Measurements from ENCODE around the gene TMEM236.

GRCh38 chr10:17708821-17709220 is 43.2 kb upstream of the TMEM236 start:
- no peak for TF ChIP-seq JUN (IDR thresholded peaks at IDR 0.05; ENCODE audit: borderline replicate concordance, insufficient read depth, insufficient read length, low read depth)
- TF ChIP-seq, protein P1, sequence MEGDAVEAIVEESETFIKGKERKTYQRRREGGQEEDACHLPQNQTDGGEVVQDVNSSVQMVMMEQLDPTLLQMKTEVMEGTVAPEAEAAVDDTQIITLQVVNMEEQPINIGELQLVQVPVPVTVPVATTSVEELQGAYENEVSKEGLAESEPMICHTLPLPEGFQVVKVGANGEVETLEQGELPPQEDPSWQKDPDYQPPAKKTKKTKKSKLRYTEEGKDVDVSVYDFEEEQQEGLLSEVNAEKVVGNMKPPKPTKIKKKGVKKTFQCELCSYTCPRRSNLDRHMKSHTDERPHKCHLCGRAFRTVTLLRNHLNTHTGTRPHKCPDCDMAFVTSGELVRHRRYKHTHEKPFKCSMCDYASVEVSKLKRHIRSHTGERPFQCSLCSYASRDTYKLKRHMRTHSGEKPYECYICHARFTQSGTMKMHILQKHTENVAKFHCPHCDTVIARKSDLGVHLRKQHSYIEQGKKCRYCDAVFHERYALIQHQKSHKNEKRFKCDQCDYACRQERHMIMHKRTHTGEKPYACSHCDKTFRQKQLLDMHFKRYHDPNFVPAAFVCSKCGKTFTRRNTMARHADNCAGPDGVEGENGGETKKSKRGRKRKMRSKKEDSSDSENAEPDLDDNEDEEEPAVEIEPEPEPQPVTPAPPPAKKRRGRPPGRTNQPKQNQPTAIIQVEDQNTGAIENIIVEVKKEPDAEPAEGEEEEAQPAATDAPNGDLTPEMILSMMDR (IDR thresholded peaks at IDR 0.05; ENCODE audit: extremely low read depth in 1 of 2, insufficient read depth in 1 of 2, low read depth in 1 of 2, low read length in 2 of 2) = no peak
- TF ChIP-seq POLR2A (IDR thresholded peaks at IDR 0.05; ENCODE audit: low read depth, low read length) = no peak
